Mononuclear cell (primary cell): ENCODE results near the gene THEMIS. TPM values are rescaled to one million over a fixed set of nuclear protein-coding genes. Genes with fewer than 3 reads are reported as not detected.
"Not testable (repeated sequence)": the region's sequence is repeated elsewhere in the genome, so short reads cannot be mapped to it uniquely, and the experiment has no call there.

Experiments used
- H3K27me3 ChIP-seq: 2 replicates; pipeline ENCODE4 v1.6.0; 2011; ENCODE audit warnings: low read length, control low read depth; ENCODE audit not compliant: insufficient read depth
- H3K4me1 ChIP-seq: 2 replicates; pipeline ENCODE4 v1.5.1; 2011; ENCODE audit warnings: mild to moderate bottlenecking, low read length, control low read depth; ENCODE audit not compliant: insufficient read depth
- H3K4me3 ChIP-seq: 2 replicates; pipeline ENCODE4 v1.5.1; 2011; ENCODE audit warnings: mild to moderate bottlenecking, low read length, moderate library complexity
- H3K9me3 ChIP-seq: 2 replicates; pipeline ENCODE4 v1.5.1; 2011; ENCODE audit warnings: low read depth, mild to moderate bottlenecking, control low read depth, low read length
- total RNA-seq: library from RNA; depleted of rRNA; stranded (reverse); fragments of >200 nt; gene quantifications from one replicate; pipeline ENCODE4 v1.2.3, GENCODE V29; 2012

Gene THEMIS
- total RNA-seq, 1 donor, result 25.0 TPM

DNA sequence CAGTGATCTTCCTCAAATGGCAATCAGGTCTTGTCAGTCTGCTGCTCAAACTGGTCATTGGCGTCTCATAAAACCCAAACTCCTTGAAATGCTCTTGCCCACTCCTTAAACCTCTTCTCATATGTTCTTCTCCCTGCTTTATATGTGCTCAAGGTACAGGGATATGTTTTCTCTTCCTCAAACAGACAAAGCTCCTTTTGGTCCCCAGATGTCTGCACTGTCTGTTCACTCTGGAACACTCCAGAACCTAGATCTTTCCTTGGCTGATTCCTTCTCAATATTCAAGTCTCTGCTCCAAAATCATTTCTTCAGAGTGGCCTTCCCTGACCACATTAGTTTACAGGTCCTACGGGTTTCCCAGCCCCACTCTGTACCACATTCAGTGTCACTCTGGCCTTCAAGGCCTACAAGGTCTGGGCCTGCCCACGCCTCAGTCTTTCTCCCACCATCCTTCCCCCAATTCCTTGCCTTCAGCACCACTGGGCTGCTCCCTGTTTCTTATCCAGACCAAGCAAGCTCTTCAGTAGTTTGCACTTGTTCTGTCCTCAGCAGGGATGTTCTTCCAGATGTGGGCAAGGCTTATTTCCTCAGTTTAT lies 9.0 kb downstream of the THEMIS start:
- Histone ChIP-seq H3K27me3 (no peaks in the 10 kb centered on the region), H3K4me1 (peaks cover 8% of the 10 kb centered on the region), H3K4me3 (no peak overlapping the region)

DNA sequence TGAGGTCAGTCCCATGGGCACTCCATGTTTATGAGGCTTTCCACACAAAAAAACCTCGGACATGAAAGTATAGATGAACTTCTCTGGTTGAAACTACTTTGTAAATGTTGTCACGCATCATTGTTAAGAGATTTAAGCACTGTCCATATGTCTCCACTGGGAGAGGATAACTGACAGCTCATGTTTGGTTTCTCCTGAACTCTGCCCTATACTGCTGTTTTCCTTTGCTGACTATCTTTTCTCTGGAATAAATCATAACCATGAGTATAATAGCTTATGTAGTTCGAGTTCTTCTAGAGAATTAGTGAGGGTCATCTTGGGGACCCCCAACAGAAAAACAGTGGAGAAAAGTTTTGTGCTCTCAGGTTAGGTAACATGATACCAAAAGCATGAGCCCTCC lies 14.3 kb downstream of the THEMIS start:
- H3K4me1 ChIP-seq, result peaks cover under 1% of the 10 kb centered on the region
- no peaks in the 10 kb centered on the region for H3K27me3 ChIP-seq
- H3K4me3 ChIP-seq, result no peak overlapping the region
- H3K9me3 ChIP-seq, result no peaks in the 10 kb centered on the region

More for the DNA sequence above, 9.0 kb downstream of the THEMIS start:
- H3K9me3 ChIP-seq, result no peaks in the 10 kb centered on the region

- Histone ChIP-seq H3K4me1 (no peaks in the 10 kb centered on the region), H3K9me3 (no peaks in the 10 kb centered on the region)
Observed at GRCh38 chr6:127884134-127884533, 16.7 kb downstream of the THEMIS start.

GRCh38 chr6:127881949-127882348 lies 18.9 kb downstream of the THEMIS start:
- not testable (repeated sequence) for H3K4me1 ChIP-seq, H3K27me3 ChIP-seq, H3K9me3 ChIP-seq, H3K4me3 ChIP-seq

More at GRCh38 chr6:127884134-127884533, 16.7 kb downstream of the THEMIS start:
- Histone ChIP-seq H3K4me3 (no peak overlapping the region), H3K27me3 (no peaks in the 10 kb centered on the region)

DNA sequence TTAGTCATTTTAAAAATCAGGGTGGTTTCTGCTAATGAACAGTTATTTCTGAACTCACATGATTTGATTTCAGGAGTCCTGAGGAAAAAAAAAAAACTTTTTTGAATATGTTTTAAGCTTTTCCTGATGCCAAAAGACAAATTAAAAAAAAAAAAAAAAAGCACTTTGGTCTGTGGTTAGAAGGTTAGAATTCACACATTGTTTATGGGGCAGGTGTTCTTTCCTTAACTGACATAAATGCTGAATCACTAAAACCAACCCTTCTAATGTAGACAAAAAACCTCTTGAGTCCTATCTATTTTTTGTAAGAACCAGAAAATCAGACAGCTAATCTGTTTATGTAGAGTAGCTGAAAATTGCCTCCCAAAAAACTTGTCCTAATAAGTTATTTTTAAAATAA lies 20.4 kb downstream of the THEMIS start:
- Histone ChIP-seq H3K9me3 (no peaks in the 10 kb centered on the region), H3K4me1 (no peaks in the 10 kb centered on the region), H3K27me3 (no peaks in the 10 kb centered on the region), H3K4me3 (no peak overlapping the region)

DNA sequence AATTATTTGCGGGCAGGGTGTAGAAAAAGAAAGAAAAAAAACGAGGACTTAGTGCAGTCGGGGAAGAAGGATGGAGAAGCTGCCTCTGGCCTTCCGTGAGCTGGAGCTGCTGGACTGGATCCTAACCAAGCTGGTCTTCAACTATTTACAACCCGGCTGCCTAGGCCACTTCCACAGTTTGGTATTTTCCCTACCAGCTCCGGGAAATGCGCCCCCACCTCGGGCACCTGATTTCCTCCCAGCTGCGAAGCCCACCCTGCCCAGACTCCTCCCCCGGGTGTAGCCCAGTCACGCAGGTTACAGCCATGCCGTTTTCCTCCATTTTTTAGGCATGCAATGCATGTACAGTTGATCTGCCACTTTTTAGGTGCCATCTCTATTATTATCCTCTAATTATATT lies 21.2 kb downstream of the THEMIS start:
- no peaks in the 10 kb centered on the region for H3K4me1 ChIP-seq
- no peak overlapping the region for H3K4me3 ChIP-seq
- H3K27me3 ChIP-seq, result no peaks in the 10 kb centered on the region
- H3K9me3 ChIP-seq, result no peaks in the 10 kb centered on the region

GRCh38 chr6:127878115-127878514 lies 22.7 kb downstream of the THEMIS start:
- Histone ChIP-seq H3K27me3 (no peaks in the 10 kb centered on the region), H3K4me1 (no peaks in the 10 kb centered on the region), H3K4me3 (no peak overlapping the region), H3K9me3 (no peaks in the 10 kb centered on the region)

DNA sequence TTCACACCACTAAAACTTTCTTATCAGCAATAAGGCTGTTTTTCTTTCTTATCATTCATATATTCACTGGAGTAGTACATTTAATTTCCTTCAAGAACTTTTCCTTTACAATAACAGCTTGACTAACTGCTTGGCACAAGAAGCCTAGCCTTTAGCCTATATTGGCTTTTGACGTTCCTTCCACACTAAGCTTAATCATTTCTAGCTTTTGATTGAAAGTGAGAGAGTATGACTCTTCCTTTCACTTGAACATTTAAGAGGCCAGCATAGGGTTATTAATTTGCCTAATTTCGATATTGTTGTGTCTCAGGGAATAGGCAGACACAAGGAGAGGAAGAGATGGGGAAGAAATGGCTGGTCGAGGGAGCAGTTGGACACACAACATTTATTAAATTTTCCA lies 23.6 kb downstream of the THEMIS start:
- H3K27me3 ChIP-seq, result no peaks in the 10 kb centered on the region
- H3K4me1 ChIP-seq, result no peaks in the 10 kb centered on the region
- H3K9me3 ChIP-seq, result no peaks in the 10 kb centered on the region
- no peak overlapping the region for H3K4me3 ChIP-seq

DNA sequence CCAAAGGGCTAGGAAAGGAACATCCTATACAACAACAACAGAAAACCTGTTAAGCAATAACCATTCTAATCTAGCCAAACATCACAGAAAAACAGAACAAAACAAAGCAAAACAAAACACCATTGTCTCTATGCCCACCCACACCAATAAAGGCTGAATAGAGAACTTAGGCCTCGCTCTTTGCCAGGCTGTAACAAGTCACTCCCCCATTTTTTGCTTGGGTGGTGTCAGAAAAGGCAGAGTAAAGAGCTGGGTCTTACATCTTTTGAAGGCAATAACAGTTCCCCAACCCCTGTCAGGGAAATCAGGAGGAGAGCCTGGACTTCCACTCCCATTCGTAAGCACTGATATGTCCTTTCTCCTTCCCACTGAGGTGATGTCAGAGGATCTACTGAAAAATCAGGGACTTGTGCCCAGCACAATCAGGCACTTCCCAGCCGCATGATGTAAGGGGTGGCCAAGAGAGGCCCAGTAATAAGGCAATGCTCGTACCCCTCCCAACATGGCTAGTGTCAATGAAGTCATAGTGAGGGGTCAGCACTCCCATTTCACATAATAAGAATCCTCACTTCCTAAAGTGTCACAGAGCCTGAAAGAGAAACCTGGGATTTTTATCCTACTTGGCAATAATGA lies 31.0 kb downstream of the THEMIS start:
- Histone ChIP-seq H3K27me3 (no peaks in the 10 kb centered on the region), H3K9me3 (no peaks in the 10 kb centered on the region), H3K4me1 (no peaks in the 10 kb centered on the region), H3K4me3 (no peak overlapping the region)

GRCh38 chr6:127869183-127869582 lies 31.7 kb downstream of the THEMIS start:
- H3K4me1 ChIP-seq, result no peaks in the 10 kb centered on the region
- no peaks in the 10 kb centered on the region for H3K9me3 ChIP-seq
- H3K27me3 ChIP-seq, result no peaks in the 10 kb centered on the region
- H3K4me3 ChIP-seq, result no peak overlapping the region

- no peak overlapping the region for H3K4me3 ChIP-seq
- H3K9me3 ChIP-seq, result no peaks in the 10 kb centered on the region
- H3K27me3 ChIP-seq, result no peaks in the 10 kb centered on the region
- H3K4me1 ChIP-seq, result no peaks in the 10 kb centered on the region
Observed at GRCh38 chr6:127868338-127868737, 32.5 kb downstream of the THEMIS start.

DNA sequence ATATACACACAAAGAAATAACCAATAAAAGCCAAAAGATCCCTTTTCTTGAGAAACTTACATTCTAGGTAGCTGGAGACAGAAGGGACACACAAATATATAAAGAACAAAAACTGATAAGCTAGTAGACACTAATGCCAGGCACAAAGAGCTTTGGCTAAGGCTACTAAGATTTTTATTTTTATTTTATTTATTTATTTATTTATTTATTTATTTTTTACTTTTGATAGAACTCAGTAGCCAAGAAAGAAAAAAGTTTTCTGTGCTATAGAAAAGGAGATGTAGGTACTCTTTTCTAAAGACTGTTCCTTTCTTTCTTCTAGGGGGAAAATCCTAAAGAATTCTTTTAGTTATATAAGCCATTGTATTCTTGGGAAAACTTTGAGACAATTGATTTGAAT lies 34.1 kb downstream of the THEMIS start:
- no peaks in the 10 kb centered on the region for H3K9me3 ChIP-seq
- H3K4me1 ChIP-seq, result no peaks in the 10 kb centered on the region
- H3K4me3 ChIP-seq, result no peak overlapping the region
- H3K27me3 ChIP-seq, result no peaks in the 10 kb centered on the region

GRCh38 chr6:127865108-127865507 lies 35.8 kb downstream of the THEMIS start:
- Histone ChIP-seq H3K4me1 (no peaks in the 10 kb centered on the region), H3K9me3 (no peaks in the 10 kb centered on the region), H3K4me3 (no peak overlapping the region), H3K27me3 (no peaks in the 10 kb centered on the region)

DNA sequence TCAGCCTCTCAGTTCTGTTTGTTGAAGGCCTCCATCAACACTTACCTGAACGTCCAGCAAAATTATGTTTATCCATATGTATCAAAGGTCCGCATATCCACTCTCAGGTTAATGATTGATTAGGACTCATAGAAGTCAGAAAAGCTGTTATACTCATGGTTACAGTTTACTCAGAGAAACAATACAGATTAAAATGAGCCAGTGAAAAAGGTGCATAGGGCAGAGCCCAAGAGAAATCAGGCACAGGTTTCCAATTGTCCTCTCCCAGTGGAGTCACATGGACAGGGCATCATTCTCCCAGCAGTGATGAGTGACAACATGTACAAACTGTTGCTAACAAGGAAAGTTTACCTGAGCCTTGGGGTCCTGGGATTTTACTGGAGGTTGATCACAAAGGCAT lies 36.2 kb downstream of the THEMIS start:
- Histone ChIP-seq H3K27me3 (no peaks in the 10 kb centered on the region), H3K4me1 (no peaks in the 10 kb centered on the region), H3K9me3 (no peaks in the 10 kb centered on the region), H3K4me3 (no peak overlapping the region)

DNA sequence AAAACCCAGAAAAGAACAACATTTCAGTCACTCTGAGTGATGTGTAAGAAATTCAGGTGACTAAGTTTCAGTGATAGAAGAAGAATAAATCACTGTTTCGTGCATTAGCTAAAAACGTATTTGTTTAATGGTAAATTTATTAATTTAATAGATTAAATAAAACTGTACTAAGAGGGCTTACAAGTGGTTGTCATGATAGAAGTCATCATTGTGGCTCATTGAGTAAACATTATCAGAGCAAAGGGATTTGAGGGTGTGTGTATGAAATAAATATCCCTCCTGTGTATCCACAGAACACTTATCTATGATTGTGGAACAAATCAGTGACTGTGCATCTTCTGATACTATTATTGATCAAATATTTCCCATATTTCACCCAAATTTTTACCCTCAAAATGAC lies 40.1 kb downstream of the THEMIS start:
- Histone ChIP-seq H3K9me3 (no peaks in the 10 kb centered on the region), H3K4me3 (no peak overlapping the region), H3K27me3 (no peaks in the 10 kb centered on the region), H3K4me1 (peaks cover 3% of the 10 kb centered on the region)

GRCh38 chr6:127859956-127860355 lies 40.9 kb downstream of the THEMIS start:
- no peaks in the 10 kb centered on the region for H3K27me3 ChIP-seq
- no peak overlapping the region for H3K4me3 ChIP-seq
- peaks cover 3% of the 10 kb centered on the region for H3K4me1 ChIP-seq
- no peaks in the 10 kb centered on the region for H3K9me3 ChIP-seq
